GM19035 (cell line): ENCODE data around the gene KCTD8.
A peak's percentile ranks its signal among the peaks of the same experiment; 100 is the strongest.

Source experiments
- ATAC-seq: cut with Tn5 transposase; IDR thresholded peaks from one replicate; pipeline ENCODE4 v1.9.1; 2021; ENCODE audit not compliant: unreplicated experiment

Gene KCTD8

DNA sequence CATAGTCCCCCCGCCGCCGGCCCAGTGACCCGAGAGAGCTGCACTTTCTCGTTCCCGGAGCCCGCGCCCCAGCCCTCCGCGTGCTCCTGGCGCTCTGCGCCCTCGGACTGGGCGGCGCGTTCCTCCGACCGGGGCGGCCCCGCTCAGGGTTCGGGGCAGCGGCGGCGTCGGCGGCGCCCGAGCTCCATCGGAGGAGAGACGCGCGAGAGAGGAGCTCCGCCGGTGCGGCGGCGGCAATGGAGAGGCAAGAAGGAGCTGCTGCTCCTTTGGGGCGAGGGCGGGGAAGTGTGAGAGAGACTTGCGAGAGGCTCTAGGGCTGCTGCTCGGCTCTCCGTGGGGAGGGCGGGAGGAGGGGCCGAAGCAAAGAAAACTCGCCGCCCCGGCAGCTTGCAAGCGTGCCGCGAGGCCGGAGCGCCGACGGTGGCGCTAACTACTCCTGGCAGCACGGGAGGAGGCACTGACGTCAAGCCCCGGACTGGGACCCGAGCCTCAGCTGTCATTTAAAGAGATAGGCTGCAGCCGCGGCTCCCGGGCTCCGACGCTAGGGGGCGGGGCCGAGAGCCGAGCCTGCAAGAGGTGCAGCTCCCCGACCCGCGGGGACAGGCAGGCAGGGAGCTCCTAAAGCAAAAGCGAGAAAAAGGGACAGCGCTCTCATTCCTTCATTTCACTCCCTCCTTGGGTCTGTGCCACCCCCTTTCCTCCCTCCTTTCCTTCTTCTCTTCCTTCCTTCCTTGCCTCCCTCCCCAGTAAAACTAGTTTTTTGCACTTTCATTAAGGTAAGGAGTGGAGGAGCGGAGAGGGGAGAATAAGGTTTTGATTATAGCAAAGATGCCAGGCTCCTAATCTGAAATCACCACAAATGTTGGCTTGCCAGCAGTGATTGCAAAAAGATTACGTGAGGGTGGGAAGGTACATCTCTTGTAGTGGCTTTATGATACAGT is at the start of gene KCTD8:
KCTD8 (minus strand) TSS at position 289 of the 941 bp plus-strand sequence.
- ATAC-seq: peak; percentile 96

DNA sequence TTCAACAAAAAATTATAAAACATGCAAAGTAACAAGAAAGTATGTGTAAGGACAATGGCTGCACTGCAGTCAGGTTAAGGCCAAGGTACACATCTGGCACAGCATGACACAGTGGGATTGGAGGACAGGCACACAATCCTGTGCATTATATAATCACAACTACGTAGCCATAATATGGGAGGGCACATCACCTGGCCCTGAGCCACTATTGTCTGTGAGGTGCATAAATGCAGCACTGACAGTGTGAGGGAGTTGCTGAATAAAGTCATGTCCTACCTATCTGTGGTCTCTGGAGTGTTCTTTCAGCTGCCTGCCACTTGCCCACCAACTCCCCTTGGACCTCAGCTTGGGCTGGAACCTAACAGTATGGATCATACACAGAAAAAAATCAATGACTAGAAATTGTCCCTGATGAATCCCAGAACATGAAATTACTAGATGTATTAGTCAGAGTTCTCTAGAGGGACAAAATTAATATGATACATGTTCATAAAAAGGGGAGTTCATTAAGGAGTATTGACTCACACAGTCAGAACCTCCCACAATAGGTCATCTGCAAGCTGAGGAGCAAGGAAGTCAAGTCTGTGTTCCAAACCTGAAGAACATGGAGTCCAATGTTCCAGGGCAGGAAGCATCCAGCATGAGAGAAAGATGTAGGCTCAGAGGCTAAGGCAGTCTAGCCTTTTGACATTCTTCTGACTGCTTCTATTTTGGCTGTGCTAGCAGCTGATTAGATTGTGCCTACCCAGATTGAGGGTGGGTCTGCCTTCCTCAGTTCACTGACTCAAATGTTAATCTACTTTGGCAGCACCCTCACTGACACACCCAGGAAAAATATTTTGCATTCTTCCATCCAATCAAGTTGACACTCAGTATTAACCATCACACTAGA is 46.4 kb upstream of the KCTD8 start:
- ATAC-seq: no peak

- peak; percentile 76 for ATAC-seq
These were observed 45.3 kb upstream of the KCTD8 start for GRCh38 chr4:44493924-44494323.

DNA sequence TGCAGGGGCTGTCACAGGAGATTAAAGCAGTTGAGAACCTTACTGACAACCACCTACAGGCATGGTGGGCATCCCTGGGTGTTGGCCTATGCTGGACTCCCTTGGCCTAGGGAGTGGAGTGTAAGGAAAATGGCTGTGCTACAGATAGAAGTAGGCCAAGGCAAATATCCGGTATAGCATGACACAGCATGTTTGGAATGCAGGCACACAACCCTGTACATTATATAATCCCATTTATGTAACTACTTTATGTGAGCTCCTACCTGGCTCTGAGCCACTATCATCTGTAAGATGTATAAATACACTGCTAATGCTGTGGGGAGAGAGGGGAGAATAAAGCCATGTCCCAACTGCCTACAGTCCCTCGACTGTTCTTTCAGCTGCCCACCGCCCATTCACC is 38.7 kb upstream of the KCTD8 start:
- no peak for ATAC-seq

DNA sequence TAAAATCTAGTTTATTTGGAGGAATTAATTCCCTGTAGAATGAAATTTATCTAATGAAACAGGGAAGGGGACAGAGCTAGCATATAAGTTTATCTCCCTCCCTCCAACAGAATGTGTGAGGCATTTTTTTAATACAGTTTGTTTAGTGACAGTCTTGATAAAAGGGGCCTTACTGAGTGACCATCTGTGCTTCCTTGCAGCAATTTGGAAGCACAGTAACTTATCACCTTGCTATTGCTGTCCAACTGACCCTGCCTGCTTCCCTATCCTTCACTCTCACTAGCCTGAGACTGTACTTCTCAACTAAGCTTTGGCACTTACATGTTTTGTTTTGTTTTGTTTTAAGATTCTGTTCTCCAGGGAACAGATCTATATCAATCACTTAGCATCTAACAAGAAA is 31.1 kb upstream of the KCTD8 start:
- no peak for ATAC-seq

DNA sequence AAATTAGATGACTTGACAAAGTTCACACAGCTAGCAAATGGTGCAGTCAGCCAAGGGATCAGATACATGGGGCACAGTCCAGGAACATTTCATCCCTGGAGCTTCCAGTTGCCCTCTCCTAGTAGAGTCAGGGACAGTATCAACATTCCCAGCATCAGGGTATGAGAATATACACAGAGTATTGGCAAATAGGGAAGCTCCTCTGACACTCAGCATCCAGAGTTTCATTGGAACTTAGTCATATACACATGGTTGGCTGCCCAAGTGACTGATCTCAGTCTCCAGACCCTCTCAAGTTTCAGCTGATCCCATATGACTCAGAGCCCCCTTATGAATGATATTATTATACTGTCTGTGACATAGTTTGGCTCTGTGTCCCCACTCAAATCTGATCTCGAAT is 13.7 kb upstream of the KCTD8 start:
- no peak for ATAC-seq

GRCh38 chr4:44447563-44448504 is 775 bp downstream of the KCTD8 start:
- peak; percentile 11 for ATAC-seq

DNA sequence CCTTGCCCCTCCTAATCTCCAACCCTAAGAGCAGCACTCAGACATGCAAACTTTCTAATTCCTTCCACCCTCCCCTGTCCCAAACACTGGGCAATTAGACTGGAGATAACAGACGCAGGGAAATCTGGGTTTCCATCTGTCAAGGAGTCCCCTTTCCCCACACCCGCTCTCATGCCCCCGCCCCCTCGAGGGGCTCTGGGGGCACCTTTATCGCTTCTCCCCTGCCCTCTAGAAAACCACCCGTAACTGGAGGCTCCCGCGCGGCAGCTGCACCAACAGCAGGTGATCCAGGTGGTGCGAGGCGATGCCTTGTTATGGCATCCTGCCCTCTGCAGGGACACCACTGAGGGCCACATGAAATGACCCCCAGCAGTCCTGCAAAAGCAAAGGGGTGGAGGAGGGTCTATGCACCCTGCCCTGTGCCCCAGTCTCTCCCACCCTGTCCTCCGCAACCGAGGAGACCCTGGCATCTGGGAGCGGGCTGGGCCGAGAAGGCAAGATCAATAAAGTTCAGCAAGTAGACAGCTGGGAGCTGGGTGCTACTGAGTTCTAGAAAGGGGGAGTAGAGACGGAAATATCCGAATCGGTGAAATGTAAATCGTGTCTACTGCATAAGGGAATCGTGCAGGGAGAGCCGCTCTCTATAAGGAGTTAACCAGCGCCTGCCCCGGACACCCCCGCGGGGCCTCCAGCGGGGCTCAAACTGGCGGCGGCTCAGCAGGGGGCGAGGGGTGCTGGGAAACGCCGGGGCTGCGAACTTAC is 1.6 kb downstream of the KCTD8 start:
- no peak for ATAC-seq

- ATAC-seq: no peak
These were observed 2.4 kb downstream of the KCTD8 start for GRCh38 chr4:44446191-44446590.

DNA sequence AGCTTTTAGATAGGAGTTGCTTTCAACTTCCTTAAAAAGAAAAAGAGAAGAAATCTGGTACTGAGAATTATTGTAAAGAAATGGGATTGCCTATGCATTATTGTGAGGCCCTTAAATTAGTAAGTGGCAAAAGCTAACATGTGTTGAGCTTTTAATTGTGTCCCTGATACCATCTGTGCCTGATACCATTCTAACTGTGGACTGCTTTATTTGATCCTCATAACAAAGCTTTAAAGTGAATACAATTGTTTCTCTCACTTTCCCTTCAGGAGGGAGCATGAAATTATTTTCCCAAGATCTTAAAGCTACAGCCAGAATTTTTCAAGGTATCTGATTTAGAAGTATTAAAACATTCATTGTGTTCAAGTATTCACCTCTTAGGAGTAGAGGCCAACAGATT is 9.9 kb downstream of the KCTD8 start:
- no peak for ATAC-seq

- no peak for ATAC-seq
These were observed 14.4 kb downstream of the KCTD8 start for GRCh38 chr4:44434247-44434646.

DNA sequence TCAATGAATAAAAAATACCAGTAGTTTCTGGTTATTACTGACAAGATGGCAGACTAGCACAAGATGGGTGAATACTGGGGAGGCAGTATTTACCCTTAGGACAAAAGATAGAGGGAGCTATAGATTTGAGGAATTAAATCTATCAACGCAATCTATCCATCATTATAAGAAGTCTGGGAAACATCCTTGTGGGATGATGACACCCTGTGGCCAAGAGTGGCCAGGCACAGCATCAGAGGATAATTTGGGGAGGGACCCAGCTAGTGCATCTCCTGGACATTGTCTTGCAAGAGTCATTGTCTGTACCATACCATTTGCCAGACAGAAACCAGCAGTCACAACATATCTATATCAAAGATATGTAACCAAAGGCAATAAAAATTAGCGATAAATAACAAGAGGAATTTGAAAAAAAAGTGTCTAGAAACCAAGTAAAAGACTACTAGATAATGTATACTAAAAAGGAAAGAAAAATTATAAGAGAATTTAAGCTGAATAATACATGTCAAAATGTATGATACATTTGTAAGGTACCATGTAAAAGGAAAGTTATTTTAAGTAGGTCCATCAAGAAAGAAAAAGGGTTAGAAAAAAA is 22.9 kb downstream of the KCTD8 start:
- no peak for ATAC-seq

DNA sequence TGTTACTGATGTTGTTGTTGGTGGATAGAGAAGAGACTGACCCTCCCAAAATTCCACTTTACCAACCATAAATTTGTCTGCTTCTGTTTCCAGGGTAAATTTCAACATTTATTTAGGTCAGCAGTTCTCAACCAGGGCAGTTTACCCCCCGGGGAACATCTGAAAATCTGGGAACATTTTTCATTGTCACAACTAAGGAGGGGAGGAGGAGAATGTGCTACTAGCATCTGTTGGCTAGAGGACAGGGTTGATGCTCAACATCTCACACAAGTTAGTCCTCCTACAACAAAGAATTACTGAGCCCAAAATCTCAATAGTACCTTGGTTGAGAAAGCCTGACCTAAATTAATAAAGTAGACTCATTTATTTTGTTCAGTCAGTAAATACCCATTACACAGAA is 25.7 kb downstream of the KCTD8 start:
- no peak for ATAC-seq

GRCh38 chr4:44421330-44422065 is 27.1 kb downstream of the KCTD8 start:
- no peak for ATAC-seq

- ATAC-seq: no peak
These were observed 33.4 kb downstream of the KCTD8 start for GRCh38 chr4:44415251-44415650.

GRCh38 chr4:44368413-44369167 is 80.0 kb downstream of the KCTD8 start:
- ATAC-seq: no peak

GRCh38 chr4:44354172-44354571 is 94.4 kb downstream of the KCTD8 start:
- ATAC-seq: no peak

- no peak for ATAC-seq
These were observed 97.5 kb downstream of the KCTD8 start for GRCh38 chr4:44351069-44351468.
